H1 (cell line): ENCODE results near the gene UNC5B. TPM values are rescaled to one million over a fixed set of nuclear protein-coding genes. Genes with fewer than 3 reads are reported as not detected.

Experiments used
- BACH1 ChIP-seq: IDR thresholded peaks from 2 replicates; pipeline ENCODE4 v1.6.1; 2012; ENCODE audit warnings: low read length, improper control_type of control experiment
- CHD7 ChIP-seq: fragments of 300-600 bp; sonication (generic); IDR thresholded peaks from 2 replicates; pipeline ENCODE4 v1.7.1; 2012; ENCODE audit warnings: low read length, moderate library complexity, mild to moderate bottlenecking, inconsistent platforms; ENCODE audit not compliant: insufficient replicate concordance
- EP300 ChIP-seq, 2 experiments: IDR thresholded peaks; 1 replicate in 1 of 2; 2 replicates in 1 of 2; pipeline ENCODE4 v1.6.1; 2011 to 2012; ENCODE audit warnings: low read depth in 2 of 2, low read length in 2 of 2, mild to moderate bottlenecking in 2 of 2, borderline replicate concordance in 1 of 2, inconsistent platforms in 1 of 2, moderate library complexity in 1 of 2
- HDAC2 ChIP-seq, 2 experiments: fragments of 300-600 bp in 1 of 2; sonication (generic) in 1 of 2; IDR thresholded peaks; 2 replicates each; pipeline ENCODE4 v1.6.1; 2011 to 2012; ENCODE audit warnings: low read depth in 2 of 2, low read length in 2 of 2, mild to moderate bottlenecking in 2 of 2, moderate library complexity in 2 of 2, borderline replicate concordance in 1 of 2, inconsistent platforms in 1 of 2
- NRF1 ChIP-seq: IDR thresholded peaks from 2 replicates; pipeline ENCODE4 v1.6.1; 2011; ENCODE audit warnings: mild to moderate bottlenecking, low read depth, low read length, improper control_type of control experiment
- RXRA ChIP-seq: IDR thresholded peaks from 2 replicates; pipeline ENCODE4 v1.6.1; 2011; ENCODE audit warnings: low read depth, mild to moderate bottlenecking, low read length, moderate library complexity; ENCODE audit not compliant: insufficient read depth
- polyA plus RNA-seq, 7 experiments: library from polyadenylated mRNA; depleted of rRNA in 3 of 7; stranded (reverse) in 5 of 7; unstranded in 2 of 7; fragments of >200 nt in 5 of 7; fragments of 200-250 nt in 2 of 7; gene quantifications; 1 replicate in 5 of 7; 2 replicates in 1 of 7; 4 replicates in 1 of 7; pipeline versions ENCODE4 v1.2.1 to v1.2.3, GENCODE V29; 2011 to 2013; ENCODE audit warnings: missing spikeins in 2 of 7, mixed read lengths in 2 of 7
- total RNA-seq: library from RNA; stranded (reverse); fragmentation: NEBNext Ultra II Directional; extraction: Animal tissue kit (Norgen Biotek cat#: 25700); gene quantifications from 2 replicates; pipeline ENCODE4 v1.2.1, GENCODE V29; 2021

The UNC5B gene
- total and polyA plus RNA-seq, 2 of the 8 experiments (the other 6 are each of a cell fraction or from before 2014, with no cell fraction given), result 27.9 to 31.8 TPM

- TF ChIP-seq CHD7 (no peak), NRF1 (no peak), BACH1 (no peak), EP300 (IDR thresholded peaks at IDR 0.05; ENCODE audit: borderline replicate concordance in 1 of 2, low read depth in 2 of 2, low read length in 2 of 2) (no peak), RXRA (no peak), HDAC2 (IDR thresholded peaks at IDR 0.05; ENCODE audit: borderline replicate concordance in 1 of 2, low read depth in 2 of 2, low read length in 2 of 2) (no peak)
These were observed 16.7 kb downstream of the UNC5B start (continued) for GRCh38 chr10:71228875-71229675.
